GM19193 (cell line): ENCODE data around the gene TUBD1.

Source experiments
- POLR2A ChIP-seq: IDR thresholded peaks from 4 replicates; pipeline ENCODE4 v1.6.1; 2011; ENCODE audit not compliant: insufficient read depth, insufficient read length; ENCODE audit errors: extremely low read depth

Gene TUBD1

DNA sequence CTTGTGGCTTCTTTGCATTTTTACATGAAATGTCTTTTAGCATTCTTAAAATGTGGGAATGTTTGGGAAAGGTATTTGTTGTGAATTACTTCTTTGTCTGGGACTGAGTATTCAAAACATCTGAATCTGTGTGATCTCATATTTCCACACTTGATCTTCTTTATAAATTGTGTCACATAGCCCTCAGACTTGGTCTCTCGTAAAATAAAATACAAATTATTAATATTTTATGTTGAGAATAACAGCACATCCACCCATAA, 81.9 kb downstream of the TUBD1 start:
- TF ChIP-seq POLR2A: no peak
